Measurements from ENCODE around the gene DBP.

DNA sequence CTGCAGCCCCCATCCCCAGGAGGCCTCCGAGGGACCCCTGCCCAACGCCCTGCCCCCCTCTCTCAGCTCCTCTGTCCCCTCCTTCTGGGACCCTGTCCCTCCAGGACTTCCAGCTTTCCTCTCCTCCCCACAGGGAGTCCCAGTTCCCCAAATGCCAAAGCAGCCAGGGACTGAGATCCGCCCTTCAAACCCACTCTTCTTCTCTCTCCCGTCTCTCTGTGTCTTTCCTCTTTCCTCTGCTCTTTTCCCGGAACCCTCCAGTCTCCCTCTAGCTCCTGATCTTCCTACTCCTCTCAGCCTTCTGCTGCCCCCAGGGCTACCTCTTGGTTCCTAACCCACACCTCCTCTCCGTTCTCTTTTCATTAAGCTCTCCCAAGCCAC is 8.4 kb upstream of the DBP start:
- TF ChIP-seq CTCF (conservative IDR thresholded peaks at IDR 0.05; ENCODE audit: low read depth in 2 of 2) (no peak), EZH2 (IDR thresholded peaks at IDR 0.05; ENCODE audit: low read depth, unreplicated experiment) (no peak)

Measured in GM23338 (cell line).